Progenitor cell of endocrine pancreas (in vitro differentiated cells): ENCODE results near the gene RBP5. TPM values are rescaled to one million over a fixed set of nuclear protein-coding genes. Genes with fewer than 3 reads are reported as not detected.
A peak's percentile ranks its signal among the peaks of the same experiment; 100 is the strongest.

ENCODE experiments used
- DNase-seq: peaks from one replicate; pipeline ENCODE4 v3.0.0; 2021; ENCODE audit warnings: low spot score; ENCODE audit not compliant: unreplicated experiment
- H3K27ac Mint-ChIP-seq: 2 replicates; pipeline ENCODE4 v1.8.0; 2021; ENCODE audit warnings: mild to moderate bottlenecking, moderate library complexity, mixed read lengths
- H3K27me3 Mint-ChIP-seq: 2 replicates; pipeline ENCODE4 v1.8.0; 2021; ENCODE audit warnings: mixed read lengths
- H3K36me3 Mint-ChIP-seq: 2 replicates; pipeline ENCODE4 v1.8.0; 2022; ENCODE audit warnings: mixed read lengths; ENCODE audit not compliant: insufficient read depth
- H3K4me1 Mint-ChIP-seq: 2 replicates; pipeline ENCODE4 v1.8.0; 2021; ENCODE audit warnings: low read depth, mixed read lengths
- H3K4me3 Mint-ChIP-seq: 2 replicates; pipeline ENCODE4 v1.8.0; 2021; ENCODE audit warnings: low read depth, mild to moderate bottlenecking, moderate library complexity, mixed read lengths
- H3K9me3 Mint-ChIP-seq: 2 replicates; pipeline ENCODE4 v1.8.0; 2021; ENCODE audit warnings: low read depth, mixed read lengths
- total RNA-seq: library from RNA; stranded (reverse); gene quantifications from 2 replicates; pipeline ENCODE4 v1.2.1, GENCODE V29; 2021
- TF ChIP-seq, protein P1 (sequence below): fragments of 200-600 bp; sonication (generic); IDR thresholded peaks from one replicate; pipeline ENCODE4 v1.5.0; 2021; ENCODE audit warnings: antibody characterized with exemption, mild to moderate bottlenecking; ENCODE audit not compliant: unreplicated experiment

Gene RBP5
- total RNA-seq, 1 donor from 2014 or later = 5.8 TPM

DNA sequence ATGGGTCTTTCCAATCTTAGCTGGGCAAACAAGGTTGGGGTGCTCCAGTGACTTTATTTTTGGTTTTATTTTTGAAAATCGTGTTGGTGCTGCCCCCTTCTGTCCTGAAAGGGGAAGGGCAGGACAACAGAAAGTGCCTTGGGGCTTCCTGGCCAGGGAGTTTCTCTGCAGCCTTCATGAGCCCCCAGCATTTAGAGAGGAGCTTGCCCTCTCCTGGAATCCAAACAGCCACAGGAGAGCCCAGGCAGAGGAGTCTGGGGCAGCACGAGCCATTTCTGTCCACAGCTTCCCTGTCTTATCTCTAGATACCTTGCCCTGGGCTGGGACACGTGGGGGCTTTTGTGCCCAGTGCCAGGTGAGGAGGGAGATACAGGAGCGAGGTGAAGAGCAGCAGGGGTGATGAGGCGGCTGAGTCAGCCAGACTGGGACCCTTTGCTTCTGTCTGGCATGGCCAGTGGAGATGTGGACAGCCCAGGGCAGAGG, 15.3 kb downstream of the RBP5 start:
- Mint-ChIP-seq H3K36me3 (peaks cover 3% of the 10 kb centered on the region), H3K4me1 (peaks cover 3% of the 10 kb centered on the region), H3K9me3 (no peaks in the 10 kb centered on the region), H3K4me3 (no peak overlapping the region), H3K27me3 (no peaks in the 10 kb centered on the region), H3K27ac (peak overlapping the region; percentile 5)
- TF ChIP-seq, protein P1, sequence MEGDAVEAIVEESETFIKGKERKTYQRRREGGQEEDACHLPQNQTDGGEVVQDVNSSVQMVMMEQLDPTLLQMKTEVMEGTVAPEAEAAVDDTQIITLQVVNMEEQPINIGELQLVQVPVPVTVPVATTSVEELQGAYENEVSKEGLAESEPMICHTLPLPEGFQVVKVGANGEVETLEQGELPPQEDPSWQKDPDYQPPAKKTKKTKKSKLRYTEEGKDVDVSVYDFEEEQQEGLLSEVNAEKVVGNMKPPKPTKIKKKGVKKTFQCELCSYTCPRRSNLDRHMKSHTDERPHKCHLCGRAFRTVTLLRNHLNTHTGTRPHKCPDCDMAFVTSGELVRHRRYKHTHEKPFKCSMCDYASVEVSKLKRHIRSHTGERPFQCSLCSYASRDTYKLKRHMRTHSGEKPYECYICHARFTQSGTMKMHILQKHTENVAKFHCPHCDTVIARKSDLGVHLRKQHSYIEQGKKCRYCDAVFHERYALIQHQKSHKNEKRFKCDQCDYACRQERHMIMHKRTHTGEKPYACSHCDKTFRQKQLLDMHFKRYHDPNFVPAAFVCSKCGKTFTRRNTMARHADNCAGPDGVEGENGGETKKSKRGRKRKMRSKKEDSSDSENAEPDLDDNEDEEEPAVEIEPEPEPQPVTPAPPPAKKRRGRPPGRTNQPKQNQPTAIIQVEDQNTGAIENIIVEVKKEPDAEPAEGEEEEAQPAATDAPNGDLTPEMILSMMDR = peak; percentile 96
- no peak for DNase-seq

DNA sequence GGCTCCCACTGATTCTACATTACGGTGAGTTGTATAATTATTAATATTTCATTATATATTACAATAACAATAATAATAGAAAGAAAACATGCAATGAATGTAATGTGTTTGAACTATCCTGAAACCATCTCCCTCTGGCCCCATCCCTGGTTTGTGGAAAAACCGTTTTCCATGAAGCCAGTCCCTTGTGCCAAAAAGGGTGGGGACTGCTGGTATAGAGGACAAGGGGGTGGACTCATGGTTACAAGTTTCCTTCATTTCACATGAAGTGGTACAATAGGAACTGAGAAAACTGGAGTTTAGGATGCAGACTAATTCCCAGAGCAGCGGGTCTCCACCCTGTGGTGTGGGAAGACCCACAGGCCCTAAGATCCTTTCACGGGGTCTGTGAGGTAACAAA, 16.6 kb downstream of the RBP5 start:
- Mint-ChIP-seq H3K27me3 (no peaks in the 10 kb centered on the region), H3K9me3 (no peaks in the 10 kb centered on the region), H3K36me3 (peaks cover 7% of the 10 kb centered on the region), H3K27ac (no peak overlapping the region), H3K4me3 (no peak overlapping the region), H3K4me1 (peaks cover 9% of the 10 kb centered on the region)
- DNase-seq = no peak
- TF ChIP-seq, protein P1 = no peak

DNA sequence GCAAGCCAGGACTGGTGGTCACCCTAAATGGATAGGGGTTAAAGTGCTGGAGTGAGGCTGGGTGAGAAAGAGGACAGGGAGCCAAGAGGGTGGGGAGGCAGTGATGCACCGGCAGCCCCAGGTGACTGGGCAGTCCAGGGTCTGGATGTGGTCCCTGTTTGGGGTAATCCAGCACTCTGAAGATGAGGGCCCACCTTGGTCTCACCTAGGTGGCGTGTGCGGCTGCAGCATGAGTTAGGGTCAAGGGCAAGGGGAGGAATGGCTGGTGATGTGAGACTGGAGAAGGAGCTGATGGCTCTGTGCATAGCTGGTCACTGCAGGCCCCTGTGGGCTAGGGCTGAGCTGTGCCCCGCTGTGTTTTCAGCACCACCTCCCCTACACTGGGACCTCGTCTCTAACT, 18.0 kb downstream of the RBP5 start:
- Mint-ChIP-seq H3K36me3 (peaks cover 18% of the 10 kb centered on the region), H3K9me3 (peaks cover 7% of the 10 kb centered on the region), H3K4me3 (no peak overlapping the region), H3K27ac (no peak overlapping the region), H3K4me1 (peaks cover 10% of the 10 kb centered on the region), H3K27me3 (no peaks in the 10 kb centered on the region)
- DNase-seq = no peak
- TF ChIP-seq, protein P1 = no peak

DNA sequence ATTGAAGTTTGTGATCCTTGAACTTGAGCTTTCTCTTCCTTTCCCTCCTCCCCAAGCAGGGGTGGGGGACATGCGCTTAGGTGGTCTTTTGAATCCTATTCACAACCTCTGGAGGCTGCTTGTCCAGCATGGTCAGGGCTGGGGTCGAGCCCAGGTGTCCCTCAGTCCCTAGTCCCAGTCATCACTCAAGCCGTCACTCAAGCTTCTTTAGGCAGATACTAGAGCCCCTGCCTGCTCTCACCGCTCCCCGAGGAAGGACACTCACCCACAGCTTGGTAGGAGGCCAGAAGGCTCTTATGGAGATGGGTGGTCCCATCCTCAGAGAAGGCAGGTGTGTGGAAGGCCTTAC, 19.1 kb downstream of the RBP5 start:
- H3K27ac Mint-ChIP-seq = no peak overlapping the region
- no peak for DNase-seq
- peaks cover 11% of the 10 kb centered on the region for H3K4me1 Mint-ChIP-seq
- peaks cover 24% of the 10 kb centered on the region for H3K36me3 Mint-ChIP-seq
- TF ChIP-seq, protein P1 = no peak
- no peaks in the 10 kb centered on the region for H3K27me3 Mint-ChIP-seq
- H3K4me3 Mint-ChIP-seq = peak overlapping the region; percentile 94
- H3K9me3 Mint-ChIP-seq = peaks cover 10% of the 10 kb centered on the region

DNA sequence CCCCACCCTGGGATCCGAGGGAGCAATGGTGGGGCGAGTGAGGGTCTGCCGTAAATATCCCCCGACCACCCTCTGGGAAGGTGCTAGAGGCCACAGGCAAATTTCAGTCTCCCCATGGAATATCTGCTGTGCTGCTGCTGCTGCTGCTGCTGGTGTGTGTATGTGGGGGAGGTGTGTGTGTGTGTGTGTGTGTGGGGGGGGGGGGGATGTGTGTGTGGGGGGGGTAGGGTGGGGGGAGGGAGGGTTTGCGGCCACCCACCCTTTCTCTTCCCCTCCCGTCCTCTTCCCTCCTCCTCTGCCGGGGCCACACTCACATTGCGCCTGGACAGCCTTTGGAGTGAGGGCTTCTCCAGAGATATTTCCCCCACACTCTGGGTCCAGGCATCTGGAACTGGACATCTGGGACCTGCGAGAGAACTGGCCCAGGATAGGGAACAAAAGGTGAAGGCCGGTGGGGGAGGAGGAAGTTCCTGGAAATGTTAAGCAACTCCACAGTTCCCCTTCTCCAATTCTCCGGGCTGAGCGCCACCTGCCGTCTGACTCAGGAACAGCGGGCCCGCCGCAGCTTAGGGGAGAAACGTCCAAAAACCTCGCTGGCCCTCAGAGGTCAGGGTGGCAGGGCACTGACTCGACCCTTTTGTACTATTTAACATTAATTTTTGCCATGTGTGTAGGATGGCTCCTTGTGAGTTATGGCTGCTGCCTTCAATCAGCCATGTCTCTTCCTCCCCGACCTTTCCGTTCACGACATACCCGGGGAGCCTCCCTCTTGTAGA, 19.7 kb downstream of the RBP5 start, which contains the start of gene C1RL:
TSS of gene C1RL (minus strand) at position 419 of the 776 bp plus-strand sequence. CDS start at position 385, 34 bp downstream.
- no peaks in the 10 kb centered on the region for H3K27me3 Mint-ChIP-seq
- H3K4me3 Mint-ChIP-seq = peak within 1 kb of the TSS; percentile 94
- TF ChIP-seq, protein P1 = peak; percentile 100
- peaks cover 26% of the 10 kb centered on the region for H3K36me3 Mint-ChIP-seq
- H3K9me3 Mint-ChIP-seq = peaks cover 10% of the 10 kb centered on the region
- peaks cover 11% of the 10 kb centered on the region for H3K4me1 Mint-ChIP-seq
- peak; percentile 99 for DNase-seq
- peak within 1 kb of the TSS; percentile 99 for H3K27ac Mint-ChIP-seq
